Measurements from ENCODE around the gene INF2.

The INF2 gene

GRCh38 chr14:104715416-104715815 lies 26.0 kb downstream of the INF2 start:
- Mint-ChIP-seq H3K4me1 (peaks cover 3 to 5% of the 10 kb centered on the region in 2 donors), H3K27me3 (no peaks in the 10 kb centered on the region), H3K9me3 (no peaks in the 10 kb centered on the region), H3K36me3 (peaks cover 12 to 37% of the 10 kb centered on the region in 2 donors), H3K4me3 (no peak overlapping the region), H3K27ac (no peak overlapping the region)
- DNase-seq (no peak), ATAC-seq (replicated peaks) (no peak)

GRCh38 chr14:104715871-104716270 lies 26.5 kb downstream of the INF2 start:
- Mint-ChIP-seq H3K36me3 (peaks cover 12 to 36% of the 10 kb centered on the region in 2 donors), H3K27ac (no peak overlapping the region), H3K4me1 (peaks cover 3 to 5% of the 10 kb centered on the region in 2 donors), H3K27me3 (no peaks in the 10 kb centered on the region), H3K4me3 (no peak overlapping the region), H3K9me3 (no peaks in the 10 kb centered on the region)
- DNase-seq: no peak
- ATAC-seq (replicated peaks): no peak

GRCh38 chr14:104717137-104717536 lies 27.7 kb downstream of the INF2 start:
- Mint-ChIP-seq H3K27me3 (no peaks in the 10 kb centered on the region), H3K4me3 (no peak overlapping the region), H3K27ac (no peak overlapping the region), H3K9me3 (no peaks in the 10 kb centered on the region), H3K4me1 (peaks cover 3 to 5% of the 10 kb centered on the region in 2 donors), H3K36me3 (peaks cover 12 to 36% of the 10 kb centered on the region in 2 donors)
- ATAC-seq (replicated peaks): no peak
- DNase-seq: no peak

GRCh38 chr14:104717646-104718045 lies 28.2 kb downstream of the INF2 start:
- H3K36me3 Mint-ChIP-seq: peaks cover 12 to 36% of the 10 kb centered on the region in 2 donors
- ATAC-seq (replicated peaks): no peak
- H3K27ac Mint-ChIP-seq: peak overlapping the region; percentile 39
- peaks cover 3 to 5% of the 10 kb centered on the region in 2 donors for H3K4me1 Mint-ChIP-seq
- no peaks in the 10 kb centered on the region for H3K9me3 Mint-ChIP-seq
- H3K4me3 Mint-ChIP-seq: no peak overlapping the region
- no peaks in the 10 kb centered on the region for H3K27me3 Mint-ChIP-seq
- DNase-seq: no peak

GRCh38 chr14:104718147-104718546 lies 28.7 kb downstream of the INF2 start:
- Mint-ChIP-seq H3K9me3 (no peaks in the 10 kb centered on the region), H3K4me1 (peaks cover 3 to 5% of the 10 kb centered on the region in 2 donors), H3K27ac (peak overlapping the region; percentile 39), H3K36me3 (peaks cover 10 to 32% of the 10 kb centered on the region in 2 donors), H3K27me3 (no peaks in the 10 kb centered on the region), H3K4me3 (no peak overlapping the region)
- no peak for ATAC-seq (replicated peaks)
- DNase-seq: no peak

GRCh38 chr14:104718871-104719270 lies 29.5 kb downstream of the INF2 start:
- ATAC-seq (replicated peaks) (no peak), DNase-seq (no peak)
- Mint-ChIP-seq H3K27me3 (no peaks in the 10 kb centered on the region), H3K36me3 (peaks cover 8 to 25% of the 10 kb centered on the region in 2 donors), H3K27ac (no peak overlapping the region), H3K9me3 (no peaks in the 10 kb centered on the region), H3K4me3 (no peak overlapping the region), H3K4me1 (peaks cover 3 to 5% of the 10 kb centered on the region in 2 donors)

GRCh38 chr14:104719343-104719742 lies 29.9 kb downstream of the INF2 start:
- Mint-ChIP-seq H3K9me3 (no peaks in the 10 kb centered on the region), H3K4me1 (peaks cover 3 to 5% of the 10 kb centered on the region in 2 donors), H3K36me3 (peaks cover 7 to 20% of the 10 kb centered on the region in 2 donors), H3K27me3 (no peaks in the 10 kb centered on the region), H3K27ac (no peak overlapping the region), H3K4me3 (no peak overlapping the region)
- DNase-seq (no peak), ATAC-seq (replicated peaks) (no peak)

GRCh38 chr14:104721505-104722431 lies 32.4 kb downstream of the INF2 start:
- H3K4me3 Mint-ChIP-seq: no peak overlapping the region
- H3K27me3 Mint-ChIP-seq: peaks cover 0 to 11% of the 10 kb centered on the region in 2 donors
- ATAC-seq (replicated peaks) (no peak), DNase-seq (no peak)
- H3K4me1 Mint-ChIP-seq: peaks cover 5 to 10% of the 10 kb centered on the region in 2 donors
- peaks cover 3 to 13% of the 10 kb centered on the region in 2 donors for H3K36me3 Mint-ChIP-seq
- no peak overlapping the region for H3K27ac Mint-ChIP-seq
- no peaks in the 10 kb centered on the region for H3K9me3 Mint-ChIP-seq

GRCh38 chr14:104722938-104723650 lies 33.7 kb downstream of the INF2 start:
- H3K4me3 Mint-ChIP-seq: no peak overlapping the region
- no peaks in the 10 kb centered on the region for H3K9me3 Mint-ChIP-seq
- ATAC-seq (replicated peaks): no peak
- peaks cover 3 to 7% of the 10 kb centered on the region in 2 donors for H3K4me1 Mint-ChIP-seq
- no peak overlapping the region for H3K27ac Mint-ChIP-seq
- peaks cover 8 to 19% of the 10 kb centered on the region in 2 donors for H3K27me3 Mint-ChIP-seq
- H3K36me3 Mint-ChIP-seq: peaks cover 0 to 6% of the 10 kb centered on the region in 2 donors
- DNase-seq: no peak

- peaks cover 11 to 22% of the 10 kb centered on the region in 2 donors for H3K27me3 Mint-ChIP-seq
- peak; percentile 82 to 84 for ATAC-seq (replicated peaks)
- H3K9me3 Mint-ChIP-seq: no peaks in the 10 kb centered on the region
- H3K4me1 Mint-ChIP-seq: peaks cover 3 to 5% of the 10 kb centered on the region in 2 donors
- peak within 1 kb of the TSS; percentile 76 for H3K27ac Mint-ChIP-seq
- peaks cover 0 to 6% of the 10 kb centered on the region in 2 donors for H3K36me3 Mint-ChIP-seq
- peak; percentile 43 for DNase-seq
- peak within 1 kb of the TSS; percentile 72 to 74 for H3K4me3 Mint-ChIP-seq
These were observed 34.4 kb downstream of the INF2 start, which contains the start of gene ADSS1 for GRCh38 chr14:104723651-104724406. Gene ADSS1 (plus strand): TSS chr14:104724229. CDS start chr14:104724271, 42 bp downstream.

- peak overlapping the region; percentile 53 to 58 for H3K4me3 Mint-ChIP-seq
- H3K36me3 Mint-ChIP-seq: peaks cover 0 to 6% of the 10 kb centered on the region in 2 donors
- no peak for DNase-seq
- H3K9me3 Mint-ChIP-seq: no peaks in the 10 kb centered on the region
- peaks cover 5% of the 10 kb centered on the region in 2 donors for H3K4me1 Mint-ChIP-seq
- H3K27me3 Mint-ChIP-seq: peaks cover 16 to 27% of the 10 kb centered on the region in 2 donors
- peak overlapping the region; percentile 76 for H3K27ac Mint-ChIP-seq
- ATAC-seq (replicated peaks): peak; percentile 8 to 15
These were observed 35.1 kb downstream of the INF2 start for GRCh38 chr14:104724407-104724980.

GRCh38 chr14:104724981-104725771 lies 35.8 kb downstream of the INF2 start:
- peak; percentile 10 to 14 for ATAC-seq (replicated peaks)

More at GRCh38 chr14:104724981-104725771, 35.8 kb downstream of the INF2 start:
- Mint-ChIP-seq H3K4me1 (peaks cover 5% of the 10 kb centered on the region in 2 donors), H3K9me3 (no peaks in the 10 kb centered on the region), H3K4me3 (peak overlapping the region; percentile 58 to 65), H3K36me3 (no peaks in the 10 kb centered on the region), H3K27me3 (peaks cover 16 to 27% of the 10 kb centered on the region in 2 donors), H3K27ac (peak overlapping the region; percentile 76)
- no peak for DNase-seq

All from stimulated activated naive B cell treated with anti-CD40 and anti-IgM and Interleukin-4, amounts not matched to agents 10 μg/mL and 1 μg/mL and 100 μg/mL, for 72 hours (primary cell).